ENCODE data around the gene AMBRA1.
"Not testable (repeated sequence)": the region's sequence is repeated elsewhere in the genome, so short reads cannot be mapped to it uniquely, and the experiment has no call there.

Gene AMBRA1

GRCh38 chr11:46611526-46612304 is 17.9 kb upstream of the AMBRA1 start:
- no peak for DNase-seq

DNA sequence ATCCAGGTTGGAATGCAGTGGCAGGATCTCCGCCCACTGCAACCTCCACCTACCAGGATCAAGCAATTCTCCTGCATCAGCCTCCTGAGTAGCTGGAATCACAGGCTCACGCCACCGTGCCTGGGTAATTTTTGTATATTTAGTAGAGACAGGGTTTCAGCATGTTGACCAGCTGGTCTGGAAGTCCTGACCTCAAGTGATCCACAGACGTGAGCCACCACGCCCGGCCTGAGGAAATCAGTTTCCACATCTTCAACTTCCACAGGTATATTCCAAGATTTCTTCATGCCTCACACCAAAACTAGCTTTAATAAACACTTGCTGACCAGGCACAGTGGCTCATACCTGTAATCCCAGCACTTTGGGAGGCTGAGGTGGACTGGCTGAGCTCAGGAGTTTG is 15.6 kb upstream of the AMBRA1 start:
- no peak for DNase-seq

GRCh38 chr11:46607516-46607915 is 13.7 kb upstream of the AMBRA1 start:
- DNase-seq, result no peak

DNA sequence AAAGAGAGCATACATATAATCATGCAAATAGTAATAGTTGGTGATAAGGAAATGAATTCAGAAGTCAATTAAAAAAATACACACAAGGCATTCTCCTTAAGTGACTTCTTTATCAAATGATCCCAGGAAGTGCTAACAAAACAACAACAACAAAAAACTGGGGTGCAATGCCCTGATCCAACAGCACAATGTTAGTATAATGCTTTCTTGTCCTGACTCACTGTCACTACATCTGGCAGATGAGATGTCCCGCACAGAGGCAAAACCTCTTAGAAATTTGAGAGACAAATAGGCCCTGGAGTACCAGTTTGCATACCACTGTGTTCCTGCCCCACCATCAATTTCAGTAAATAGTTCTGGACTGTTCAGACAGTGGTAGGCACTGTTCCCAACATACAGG is 11.0 kb upstream of the AMBRA1 start:
- no peak for DNase-seq

- DNase-seq, result no peak
These were observed 10.0 kb upstream of the AMBRA1 start for GRCh38 chr11:46603704-46604308.

GRCh38 chr11:46601129-46601528 is 7.3 kb upstream of the AMBRA1 start:
- peak in 1 of 2 experiments; percentile 51 for DNase-seq

DNA sequence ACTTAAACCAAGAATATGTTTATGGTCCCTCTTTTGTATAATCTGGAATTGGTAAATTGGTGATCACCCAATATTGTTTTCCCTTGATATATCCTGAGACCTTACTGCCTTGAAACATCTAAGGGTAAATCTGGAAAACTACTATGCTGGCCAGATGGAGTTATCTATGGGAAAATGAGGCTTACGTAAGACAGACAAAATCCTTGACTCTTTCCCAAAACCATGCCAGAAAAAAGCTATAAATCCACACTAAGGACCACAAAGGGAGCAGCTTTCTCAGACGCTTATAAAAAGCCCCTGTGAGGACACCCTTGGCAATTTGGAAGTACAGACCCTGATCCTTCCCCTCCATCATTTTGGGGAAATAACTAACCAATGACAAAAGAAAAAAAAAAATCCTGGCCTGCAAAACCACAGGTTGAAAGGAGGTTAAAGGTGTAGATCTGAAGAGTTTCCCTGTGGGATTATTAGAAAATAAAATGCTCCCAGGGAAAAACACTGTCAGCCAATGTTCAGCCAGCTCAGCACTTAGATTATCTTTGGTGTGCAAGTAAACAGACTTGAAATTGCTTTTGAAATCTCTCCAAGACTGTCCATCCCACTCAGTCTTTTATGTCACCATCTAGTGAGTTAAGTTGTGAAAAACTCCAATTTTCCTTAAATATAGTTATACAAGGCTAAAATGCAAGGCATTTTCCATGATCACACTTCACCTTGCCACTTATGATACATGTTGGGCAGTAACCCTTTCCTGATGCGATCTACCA is 6.6 kb upstream of the AMBRA1 start:
- DNase-seq, result no peak

DNA sequence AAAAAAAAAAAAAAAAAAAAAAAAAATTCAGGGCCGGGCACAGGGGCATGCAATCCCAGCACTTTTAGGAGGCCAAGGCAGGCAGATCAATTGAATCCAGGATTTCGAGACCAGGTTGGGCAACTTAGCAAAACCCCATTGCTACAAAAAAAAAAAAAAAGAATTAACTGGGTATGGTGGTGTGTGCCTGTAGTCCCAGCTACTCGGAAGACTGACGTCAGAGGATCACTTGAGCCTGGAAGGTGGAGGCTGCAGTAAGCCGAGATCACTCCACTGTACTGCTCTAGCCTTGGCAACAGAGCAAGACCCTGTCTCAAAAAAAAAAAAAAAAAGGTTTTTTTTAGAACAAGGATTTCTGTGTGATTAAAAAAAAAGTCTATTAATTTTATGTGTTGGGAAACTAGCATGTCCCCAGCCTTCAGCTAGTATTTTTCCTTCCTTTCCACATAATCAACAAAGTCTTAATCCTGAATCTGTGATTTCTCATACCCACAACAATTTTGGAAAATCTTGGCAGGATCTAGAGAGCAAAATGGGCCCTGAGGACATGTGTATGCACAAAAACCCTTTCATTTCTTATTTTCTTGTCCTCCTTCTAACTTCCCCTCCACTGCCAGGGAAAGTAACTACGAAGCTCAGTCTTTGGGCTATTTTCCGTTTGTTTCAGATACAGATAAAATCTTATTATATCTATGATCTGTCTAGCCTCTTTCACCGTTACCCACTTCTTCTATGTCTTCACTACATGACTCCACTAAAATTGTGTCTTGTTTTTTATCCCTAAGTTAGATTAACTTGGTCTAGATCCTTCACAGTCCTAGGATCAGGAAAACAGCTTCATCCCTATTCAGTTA is 5.7 kb upstream of the AMBRA1 start:
- no peak for DNase-seq

DNA sequence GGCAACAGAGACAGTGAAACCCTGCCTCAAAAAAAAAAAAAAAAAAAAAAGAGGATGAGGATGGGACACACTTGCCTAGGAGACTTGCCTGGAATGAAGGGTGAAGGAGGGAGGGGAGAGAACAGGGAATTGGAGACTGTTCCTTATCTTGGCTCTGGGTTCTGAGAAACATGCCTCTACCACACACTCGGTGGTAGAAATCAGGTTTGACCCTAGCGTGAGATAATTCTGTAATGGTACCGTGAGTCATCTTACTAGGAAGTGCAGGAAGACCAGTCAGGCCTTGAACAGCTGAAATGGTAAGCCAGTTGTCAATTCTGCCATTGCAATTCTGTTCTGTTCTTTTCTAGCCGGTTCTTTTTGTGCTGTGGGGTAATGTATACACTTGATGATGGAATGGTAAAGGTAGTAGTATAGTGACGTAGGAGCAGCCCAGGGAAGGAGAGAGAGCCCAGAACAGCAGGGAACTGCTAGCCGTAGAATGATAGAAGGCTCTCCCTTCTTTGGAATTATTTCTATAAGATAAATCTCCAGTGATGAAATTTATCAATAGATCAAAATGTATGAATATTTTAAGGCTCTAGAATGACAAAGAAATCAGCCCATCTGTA is 3.9 kb upstream of the AMBRA1 start:
- no peak for DNase-seq

GRCh38 chr11:46597155-46597554 is 3.3 kb upstream of the AMBRA1 start:
- no peak for DNase-seq

DNA sequence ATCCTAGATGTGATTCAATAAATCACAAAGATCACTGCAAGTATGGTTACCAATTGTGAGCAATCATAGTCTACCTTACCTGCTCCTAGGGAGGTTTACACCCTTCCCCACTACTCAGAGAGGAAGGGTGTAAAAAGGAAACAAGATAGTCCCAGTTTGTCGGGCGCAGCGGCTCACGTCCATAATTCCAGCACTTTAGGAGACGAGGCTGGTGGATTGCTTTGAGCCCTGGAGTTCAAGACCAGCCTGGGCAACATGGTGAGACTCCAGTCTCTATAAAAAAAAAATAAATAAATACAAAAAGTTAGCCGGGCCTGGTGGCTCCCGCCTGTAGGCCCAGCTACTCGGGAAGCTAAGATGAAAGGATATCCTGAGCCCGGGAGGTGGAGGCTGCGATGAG is 962 bp upstream of the AMBRA1 start:
- no peak for DNase-seq

DNA sequence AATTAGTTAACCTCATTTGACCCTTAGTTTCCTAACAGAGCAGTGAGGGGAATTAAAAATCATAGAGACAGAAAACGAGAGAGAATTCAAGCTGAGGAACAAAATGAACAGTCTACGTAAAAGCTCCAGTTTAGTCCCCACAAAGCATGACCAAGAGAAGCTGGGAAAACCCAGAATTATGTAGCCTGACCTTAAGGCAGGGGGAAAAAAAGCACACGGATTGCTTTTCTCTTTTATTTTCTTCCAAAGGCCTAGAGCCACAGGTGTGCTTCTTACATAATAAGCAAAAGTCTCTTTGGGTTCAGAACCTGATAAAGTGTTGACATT is 514 bp upstream of the AMBRA1 start:
- DNase-seq, result no peak

- DNase-seq, result no peak
These were observed 2.9 kb downstream of the AMBRA1 start for GRCh38 chr11:46590740-46591605.

DNA sequence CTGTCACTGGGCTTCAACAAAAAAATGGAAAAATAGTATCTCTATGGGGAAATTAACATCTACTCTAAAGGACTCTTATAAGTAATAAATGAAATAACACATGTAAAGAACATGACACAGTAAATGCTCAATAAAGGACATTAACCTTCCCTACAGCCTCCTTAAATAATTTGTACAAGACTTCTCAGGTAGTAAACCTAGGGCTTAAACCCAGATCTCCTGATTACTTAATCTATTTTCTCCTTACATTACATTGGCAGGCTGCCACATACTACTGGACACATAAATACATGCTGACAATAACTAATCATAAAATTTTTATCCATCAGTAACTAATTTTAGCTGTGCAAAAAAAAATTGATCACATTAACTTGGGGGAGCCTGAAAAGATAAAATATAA is 4.9 kb downstream of the AMBRA1 start:
- no peak for DNase-seq

DNA sequence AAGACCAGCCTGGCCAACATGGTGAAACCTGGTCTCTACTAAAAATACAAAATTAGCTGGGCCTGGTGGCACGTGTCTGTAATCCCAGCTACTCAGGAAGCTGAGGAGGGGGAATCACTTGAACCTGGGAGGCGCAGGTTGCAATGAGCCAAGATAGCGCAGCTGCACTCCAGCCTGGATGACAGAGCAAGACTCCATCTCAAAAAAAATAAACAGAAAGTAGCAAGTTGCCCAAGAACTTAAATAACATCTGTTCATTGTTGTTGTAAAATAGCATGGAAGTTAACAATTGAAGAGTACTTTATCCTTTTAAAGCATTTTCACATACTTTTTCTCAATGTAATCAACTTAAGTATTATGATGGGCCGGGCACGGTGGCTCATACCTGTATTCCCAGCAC is 5.7 kb downstream of the AMBRA1 start:
- DNase-seq, result no peak

GRCh38 chr11:46583513-46583912 is 10.3 kb downstream of the AMBRA1 start:
- DNase-seq, result not testable (repeated sequence)

DNA sequence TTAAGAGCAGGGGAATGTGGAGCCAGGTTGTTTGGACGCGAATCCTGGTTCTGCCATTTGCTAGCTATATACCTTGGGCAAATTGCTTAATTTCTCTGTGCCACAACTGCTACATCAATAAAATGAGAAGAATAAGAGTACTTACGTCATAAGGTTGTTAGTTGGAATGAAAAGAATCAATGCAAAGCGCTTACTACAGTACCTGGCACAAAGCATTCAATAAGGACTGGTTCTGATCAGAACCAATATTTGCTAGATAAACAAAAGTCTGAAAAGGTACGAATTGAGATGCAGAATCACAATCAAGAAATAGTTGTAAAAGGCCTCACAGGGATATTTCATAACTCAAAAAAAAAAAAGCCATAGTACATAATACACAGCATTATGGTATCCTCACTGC is 11.2 kb downstream of the AMBRA1 start:
- no peak for DNase-seq

DNA sequence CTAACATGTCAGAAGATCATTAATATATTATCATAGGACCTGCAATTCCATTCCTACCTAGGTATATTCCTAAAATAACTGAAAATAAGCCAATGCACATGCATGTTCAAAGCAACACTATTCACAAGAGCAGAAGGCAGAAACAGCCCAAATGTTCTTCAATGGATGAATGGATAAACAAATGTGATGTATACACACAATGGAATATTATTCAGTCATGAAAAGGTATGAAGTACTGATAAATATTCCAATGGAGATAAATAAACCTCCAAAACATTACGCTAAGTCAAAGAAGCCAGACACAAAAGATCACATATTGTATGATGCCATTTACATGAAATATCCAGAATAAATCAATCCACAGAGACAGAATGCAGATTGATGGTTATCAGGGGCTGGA is 16.8 kb downstream of the AMBRA1 start:
- no peak for DNase-seq

DNA sequence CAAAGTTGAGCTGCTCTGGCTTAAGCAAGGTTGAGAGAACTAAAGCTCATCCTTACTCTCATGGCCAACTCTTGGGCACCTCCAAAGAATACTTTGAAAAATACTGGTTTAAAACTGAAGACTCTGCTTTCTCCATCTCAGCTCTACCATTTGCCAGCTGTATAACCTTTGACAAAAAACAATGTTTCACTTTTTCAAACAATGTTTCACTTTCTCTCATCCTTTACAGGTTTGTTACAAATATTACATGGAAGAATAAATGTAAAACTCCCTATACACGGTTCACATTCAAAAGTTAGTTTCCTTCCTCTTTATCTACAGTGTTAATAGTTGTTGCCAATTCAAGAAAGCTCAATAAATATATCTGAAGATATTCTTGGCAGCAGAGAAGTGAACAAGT is 19.2 kb downstream of the AMBRA1 start:
- DNase-seq, result no peak

- DNase-seq, result no peak
These were observed 22.9 kb downstream of the AMBRA1 start for GRCh38 chr11:46570790-46571398.

DNA sequence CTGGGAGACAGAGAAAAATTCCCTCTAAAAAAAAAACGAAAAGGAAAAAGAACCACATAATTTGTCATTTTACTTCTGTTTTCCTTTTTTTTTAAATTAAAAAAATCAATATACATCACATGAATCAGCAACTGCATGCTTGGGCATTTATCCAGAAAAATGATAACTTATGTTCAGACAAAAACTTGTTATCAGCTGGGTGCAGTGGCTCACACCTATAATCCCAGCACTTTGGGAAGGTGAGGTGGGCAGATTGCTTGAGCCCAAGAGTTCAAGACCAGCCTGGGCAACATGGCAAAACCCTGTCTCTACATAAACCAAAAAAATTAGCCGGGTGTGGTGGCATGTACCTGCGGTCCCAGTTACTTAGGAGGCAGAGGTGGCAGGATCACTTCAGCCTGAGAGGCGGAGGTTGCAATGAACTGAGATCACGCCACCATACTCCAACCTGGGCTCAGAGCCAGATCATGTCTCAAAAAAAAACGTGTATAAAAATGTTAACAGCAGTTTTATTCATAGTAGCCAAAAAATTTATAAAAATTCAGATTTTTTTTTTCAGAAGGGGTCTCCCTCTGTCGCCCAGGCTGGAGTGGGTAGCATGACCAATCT is 28.5 kb downstream of the AMBRA1 start:
- no peak for DNase-seq
